Transverse colon (tissue), 4 donors: Measurements from ENCODE around the gene PAWR. TPM values are rescaled to one million over a fixed set of nuclear protein-coding genes. Genes with fewer than 3 reads are reported as not detected.

Experiments used
- DNase-seq: peaks from one replicate; pipeline ENCODE4 v3.0.0-alpha.2; 2019
- H3K27ac ChIP-seq, 4 donors: fragments of 200-600 bp; sonication (generic); 2 replicates each; pipeline ENCODE4 v1.5.1; 2016 to 2018; ENCODE audit warnings: inconsistent platforms in 4 of 4
- H3K27me3 ChIP-seq: fragments of 200-600 bp; sonication (generic); 2 replicates; pipeline ENCODE4 v1.5.1; 2017; ENCODE audit warnings: inconsistent platforms
- H3K36me3 ChIP-seq, 4 donors: fragments of 200-600 bp; sonication (generic); 2 replicates each; pipeline ENCODE4 v1.5.1; 2017 to 2019; ENCODE audit warnings: inconsistent platforms in 4 of 4
- H3K4me1 ChIP-seq, 4 donors: fragments of 200-600 bp; sonication (generic); 2 replicates each; pipeline ENCODE4 v1.5.1; 2017 to 2020; ENCODE audit warnings: inconsistent platforms in 4 of 4
- H3K4me3 ChIP-seq, 4 donors: fragments of 200-600 bp; sonication (generic); 1 replicate in 1 of 4; 2 replicates in 3 of 4; pipeline versions ENCODE4 v1.5.1 to v1.6.1; 2017 to 2019; ENCODE audit warnings: inconsistent platforms in 4 of 4
- H3K9me3 ChIP-seq, 2 donors: fragments of 200-600 bp; sonication (generic); 2 replicates each; pipeline ENCODE4 v1.5.1; 2017 to 2019; ENCODE audit warnings: inconsistent platforms in 2 of 2
- CTCF ChIP-seq, 5 experiments: fragments of 200-600 bp in 3 of 5; fragments of 450-650 bp in 2 of 5; sonication (generic) in 3 of 5; IDR thresholded peaks; 1 replicate in 2 of 5; 2 replicates in 3 of 5; pipeline ENCODE4 v1.5.1; 2016 to 2017; ENCODE audit warnings: antibody characterized with exemption in 5 of 5, inconsistent platforms in 3 of 5, mild to moderate bottlenecking in 2 of 5, moderate library complexity in 1 of 5
- EP300 ChIP-seq: sonication (generic); formaldehyde crosslinking; IDR thresholded peaks from one replicate; pipeline ENCODE4 v1.6.1; 2017; ENCODE audit warnings: antibody characterized with exemption, low read depth
- POLR2A ChIP-seq: fragments of 450-650 bp; IDR thresholded peaks from one replicate; pipeline ENCODE4 v1.6.1; 2016; ENCODE audit warnings: antibody characterized with exemption, mild to moderate bottlenecking, moderate library complexity
- POLR2AphosphoS5 ChIP-seq, 3 donors: sonication (generic); formaldehyde crosslinking; IDR thresholded peaks; one replicate each; pipeline ENCODE4 v1.6.1; 2016; ENCODE audit warnings: antibody characterized with exemption in 3 of 3
- WGBS, 2 donors: methylation state at CpG; one replicate each; pipeline ENCODE4 v1.1.5; 2018; ENCODE audit warnings: low coverage in 1 of 2; 5-methylcytosine and 5-hydroxymethylcytosine counted together
- in situ Hi-C, 4 donors: fragments of 200-750 bp; cut with MboI; loops; one replicate each; pipeline versions ENCODE4 v1.15.0 to v1.15.1; 2017; ENCODE audit warnings: low sequenced_read_pairs in 3 of 4, low pct_ligation_motif_present in 1 of 4, low pct_unique_long_range_greater_than_20kb in 1 of 4
- intact Hi-C: fragments of 100-400 bp; cut with DNase I; formaldehyde crosslinking; loops from one replicate; pipeline ENCODE4 v1.15.1; 2023; ENCODE audit warnings: low total_unique reads
- total RNA-seq, 4 donors: library from RNA; depleted of rRNA; stranded (reverse); fragments of >200 nt; gene quantifications; one replicate each; pipeline ENCODE4 v1.1.0, GENCODE V29; 2016

PAWR gene
- total RNA-seq, 4 donors from 2014 or later, result 82.3 to 188 (median 115) TPM

GRCh38 chr12:79614730-79615129 is 76.0 kb downstream of the PAWR start:
- no peak for DNase-seq
- no peaks in the 10 kb centered on the region for H3K27me3 ChIP-seq
- no peaks in the 10 kb centered on the region for H3K9me3 ChIP-seq
- no peaks in the 10 kb centered on the region for H3K4me1 ChIP-seq
- TF ChIP-seq POLR2AphosphoS5 (IDR thresholded peaks at IDR 0.05), result no peak
- no peak for TF ChIP-seq CTCF (IDR thresholded peaks at IDR 0.05)
- TF ChIP-seq POLR2A, result no peak
- no peak for TF ChIP-seq EP300
- in situ Hi-C loops, result no loop called here
- intact Hi-C loops, result no loop called here
- WGBS, 2 donors, result 93 to 100% methylated on average over 3 of the region's 3 CpGs
- H3K36me3 ChIP-seq, result no peaks in the 10 kb centered on the region
- no peak overlapping the region for H3K4me3 ChIP-seq
- H3K27ac ChIP-seq, result no peak overlapping the region

GRCh38 chr12:79601908-79602307 is 88.9 kb downstream of the PAWR start:
- intact Hi-C loops (no loop called here), in situ Hi-C loops (no loop called here)
- no peak for DNase-seq
- WGBS, 2 donors, result 78 to 88% methylated on average over 2 of the region's 2 CpGs
- no peak overlapping the region for H3K4me3 ChIP-seq
- no peaks in the 10 kb centered on the region for H3K4me1 ChIP-seq
- H3K36me3 ChIP-seq, result no peaks in the 10 kb centered on the region
- H3K9me3 ChIP-seq, result no peaks in the 10 kb centered on the region
- H3K27ac ChIP-seq, result no peak overlapping the region
- TF ChIP-seq CTCF (IDR thresholded peaks at IDR 0.05), result no peak
- TF ChIP-seq POLR2A, result no peak
- no peak for TF ChIP-seq EP300
- no peak for TF ChIP-seq POLR2AphosphoS5 (IDR thresholded peaks at IDR 0.05)
- H3K27me3 ChIP-seq, result no peaks in the 10 kb centered on the region

GRCh38 chr12:79597910-79598309 is 92.9 kb downstream of the PAWR start:
- DNase-seq, result no peak
- 94 to 100% methylated on average over 1 to 3 of the region's 3 CpGs for WGBS, 2 donors
- Histone ChIP-seq H3K4me1 (no peaks in the 10 kb centered on the region), H3K27ac (no peak overlapping the region), H3K36me3 (no peaks in the 10 kb centered on the region), H3K27me3 (no peaks in the 10 kb centered on the region), H3K4me3 (no peak overlapping the region), H3K9me3 (no peaks in the 10 kb centered on the region)
- in situ Hi-C loops (no loop called here), intact Hi-C loops (no loop called here)
- TF ChIP-seq POLR2AphosphoS5 (IDR thresholded peaks at IDR 0.05), result no peak

- Histone ChIP-seq H3K36me3 (no peaks in the 10 kb centered on the region), H3K4me1 (no peaks in the 10 kb centered on the region), H3K27ac (no peak overlapping the region), H3K27me3 (no peaks in the 10 kb centered on the region), H3K9me3 (no peaks in the 10 kb centered on the region), H3K4me3 (no peak overlapping the region)
- WGBS, 2 donors, result 87 to 92% methylated on average over 10 of the region's 10 CpGs
- intact Hi-C loops, result no loop called here
- no peak for DNase-seq
- TF ChIP-seq EP300 (no peak), POLR2AphosphoS5 (IDR thresholded peaks at IDR 0.05) (no peak), POLR2A (no peak), CTCF (IDR thresholded peaks at IDR 0.05) (no peak)
- in situ Hi-C loops, result no loop called here
Observed at GRCh38 chr12:79596719-79597350, 93.9 kb downstream of the PAWR start.

- Histone ChIP-seq H3K4me3 (no peak overlapping the region), H3K27me3 (no peaks in the 10 kb centered on the region), H3K27ac (no peak overlapping the region), H3K36me3 (no peaks in the 10 kb centered on the region), H3K9me3 (no peaks in the 10 kb centered on the region), H3K4me1 (no peaks in the 10 kb centered on the region)
- intact Hi-C loops (no loop called here), in situ Hi-C loops (no loop called here)
- TF ChIP-seq CTCF (IDR thresholded peaks at IDR 0.05), result no peak
- no peak for TF ChIP-seq POLR2A
- TF ChIP-seq POLR2AphosphoS5 (IDR thresholded peaks at IDR 0.05), result no peak
- no peak for TF ChIP-seq EP300
- DNase-seq, result no peak
- 94 to 97% methylated on average over 3 to 4 of the region's 4 CpGs for WGBS, 2 donors
Observed at GRCh38 chr12:79595273-79595672, 95.5 kb downstream of the PAWR start.
